Measurements from ENCODE around the gene C1QTNF3.

GRCh38 chr5:34007621-34008600, 35.1 kb downstream of the C1QTNF3 start, which contains the start of gene AMACR:
- no peak for TF ChIP-seq CTCF (IDR thresholded peaks at IDR 0.05)
- TF ChIP-seq EZH2 (IDR thresholded peaks at IDR 0.05; ENCODE audit: borderline replicate concordance, insufficient read depth, low read depth, low read length, poor library complexity, severe bottlenecking) = no peak
